Heart left ventricle (tissue), 13 donors: Measurements from ENCODE around the gene SLC28A2.

Experiments used
- CTCF ChIP-seq, 12 donors: fragments of 200-600 bp; sonication (generic) in 4 of 12; IDR thresholded peaks; one replicate each; pipeline versions ENCODE4 v1.5.0 to v1.8.0; 2018 to 2022; ENCODE audit warnings: antibody characterized with exemption in 12 of 12, mild to moderate bottlenecking in 5 of 12
- POLR2A ChIP-seq, 2 donors: fragments of 450-650 bp; IDR thresholded peaks; one replicate each; pipeline ENCODE4 v1.6.1; 2017; ENCODE audit warnings: antibody characterized with exemption in 2 of 2, mild to moderate bottlenecking in 2 of 2, moderate library complexity in 2 of 2
- donor health status: ischemic (EF 13 %, LVEDD 7.1; RV severe dilation, severe dysfunction).
- donor health status: DM: no; HTN: yes; CAD: no.
- donor health status: DM: no; HTN: no; CAD: no.
- donor health status: ischemic (EF 25% LVEDD 6.9; RV normal size, moderate dysfunction).
- donor health status: ischemic (EF 25% LVEDD 5.7; RV mildly dilated, moderate dysfunction).
- donor health status: ischemic (EF 35%, LVEDD 5.7; RV mildly dilated, moderate dysfunction).
- donor health status: nonischemic (EF 11% LVEDD 7.7; RV severe dilation, severe dysfunction).
- donor health status: DM: yes; HTN: yes; CAD: no.
- donor health status: PGD.
- donor health status: ischemic (EF 29% LVEDD 5.4; RV normal size, mild dysfunction).
- donor health status: nonischemic (EF 23%, LVEDD 6.1; RV moderate dilation, normal function).

- TF ChIP-seq CTCF (IDR thresholded peaks at IDR 0.05) (no peak), POLR2A (IDR thresholded peaks at IDR 0.05) (no peak)
Observed at GRCh38 chr15:45262906-45263461, 10.9 kb downstream of the SLC28A2 start.
